Measurements from ENCODE around the gene CASP9. TPM values are rescaled to one million over a fixed set of nuclear protein-coding genes. Genes with fewer than 3 reads are reported as not detected.

CASP9 gene
- total RNA-seq, 5 donors from 2014 or later (not counting 1 experiment from before 2014, with no cell fraction given), result 12.0 to 18.3 (median 14.5) TPM

- H3K36me3 Mint-ChIP-seq, result peaks cover 30% of the 10 kb centered on the region
- no peak for ATAC-seq (replicated peaks in 1 of 4)
Observed at GRCh38 chr1:15558516-15558915, 34.5 kb upstream of the CASP9 start.

GRCh38 chr1:15557594-15557993, 33.6 kb upstream of the CASP9 start:
- H3K36me3 ChIP-seq (ENCODE audit: control insufficient read depth in 2 of 2, extremely low read depth in 1 of 2, insufficient read depth in 1 of 2, low read length in 1 of 2), result peaks cover 5 to 30% of the 10 kb centered on the region in 2 donors
- no peak overlapping the region for H3K27ac Mint-ChIP-seq
- H3K36me3 Mint-ChIP-seq, result peaks cover 26% of the 10 kb centered on the region
- no peaks in the 10 kb centered on the region for H3K27me3 Mint-ChIP-seq
- no peak for DNase-seq
- POLR2A ChIA-PET, result interaction anchor here in 1 of 2 donors (0.6 to 0.7 kb wide), 2 partner anchors 21 to 307 kb away, joined by 3 read pairs; no protein-coding TSS in a partner anchor
- no peaks in the 10 kb centered on the region for H3K4me1 ChIP-seq (ENCODE audit: control insufficient read depth in 1 of 2, extremely low read depth in 1 of 2, insufficient read depth in 2 of 2, low read length in 2 of 2)
- ATAC-seq (replicated peaks in 1 of 4), result no peak
- H3K4me1 Mint-ChIP-seq, result no peaks in the 10 kb centered on the region
- H3K4me3 ChIP-seq (ENCODE audit: control insufficient read depth in 1 of 2, extremely low read depth in 1 of 2, low read length in 1 of 2), result no peak overlapping the region
- CTCF ChIA-PET, result interaction anchor here in 1 of 2 donors (0.7 kb wide), 1 partner anchor 438 kb away, joined by 3 read pairs; no protein-coding TSS in a partner anchor
- no peaks in the 10 kb centered on the region for H3K9me3 ChIP-seq
- no peaks in the 10 kb centered on the region for H3K27me3 ChIP-seq (replicated peaks in 1 of 2; ENCODE audit: control insufficient read depth in 2 of 2, extremely low read depth in 1 of 2, insufficient read depth in 2 of 2, low read length in 1 of 2)
- H3K4me3 Mint-ChIP-seq, result no peak overlapping the region
- H3K9me3 Mint-ChIP-seq, result no peaks in the 10 kb centered on the region
- no CpG with 5 or more reads among the region's 2 CpGs for WGBS (ENCODE audit: insufficient coverage)
- no peak overlapping the region for H3K27ac ChIP-seq (ENCODE audit: low read length)

More at GRCh38 chr1:15558516-15558915, 34.5 kb upstream of the CASP9 start:
- DNase-seq, result no peak
- Histone ChIP-seq H3K27me3 (replicated peaks in 1 of 2; ENCODE audit: control insufficient read depth in 2 of 2, extremely low read depth in 1 of 2, insufficient read depth in 2 of 2, low read length in 1 of 2) (no peaks in the 10 kb centered on the region), H3K36me3 (ENCODE audit: control insufficient read depth in 2 of 2, extremely low read depth in 1 of 2, insufficient read depth in 1 of 2, low read length in 1 of 2) (peaks cover 6 to 39% of the 10 kb centered on the region in 2 donors), H3K4me1 (ENCODE audit: control insufficient read depth in 1 of 2, extremely low read depth in 1 of 2, insufficient read depth in 2 of 2, low read length in 2 of 2) (no peaks in the 10 kb centered on the region), H3K9me3 (no peaks in the 10 kb centered on the region), H3K4me3 (ENCODE audit: control insufficient read depth in 1 of 2, extremely low read depth in 1 of 2, low read length in 1 of 2) (no peak overlapping the region), H3K27ac (ENCODE audit: low read length) (no peak overlapping the region)
- no peak overlapping the region for H3K27ac Mint-ChIP-seq
- ChIA-PET POLR2A (no interaction called here), CTCF (no interaction called here)
- no peaks in the 10 kb centered on the region for H3K4me1 Mint-ChIP-seq
- H3K27me3 Mint-ChIP-seq, result no peaks in the 10 kb centered on the region
- whole genome bisulfite sequencing (ENCODE audit: insufficient coverage), result 100% methylated on average over 1 of the region's 4 CpGs
- no peaks in the 10 kb centered on the region for H3K9me3 Mint-ChIP-seq
- H3K4me3 Mint-ChIP-seq, result no peak overlapping the region

- ATAC-seq (replicated peaks in 1 of 4) (no peak), DNase-seq (no peak)
- no peak overlapping the region for H3K27ac Mint-ChIP-seq
- Histone ChIP-seq H3K4me3 (ENCODE audit: control insufficient read depth in 1 of 2, extremely low read depth in 1 of 2, low read length in 1 of 2) (no peak overlapping the region), H3K27ac (ENCODE audit: low read length) (no peak overlapping the region), H3K27me3 (replicated peaks in 1 of 2; ENCODE audit: control insufficient read depth in 2 of 2, extremely low read depth in 1 of 2, insufficient read depth in 2 of 2, low read length in 1 of 2) (no peaks in the 10 kb centered on the region), H3K4me1 (ENCODE audit: control insufficient read depth in 1 of 2, extremely low read depth in 1 of 2, insufficient read depth in 2 of 2, low read length in 2 of 2) (no peaks in the 10 kb centered on the region), H3K9me3 (no peaks in the 10 kb centered on the region), H3K36me3 (ENCODE audit: control insufficient read depth in 2 of 2, extremely low read depth in 1 of 2, insufficient read depth in 1 of 2, low read length in 1 of 2) (peaks cover 5 to 25% of the 10 kb centered on the region in 2 donors)
- H3K4me1 Mint-ChIP-seq, result no peaks in the 10 kb centered on the region
- H3K27me3 Mint-ChIP-seq, result no peaks in the 10 kb centered on the region
- ChIA-PET POLR2A (interaction anchor here in 1 of 2 donors (0.6 kb wide), 1 partner anchor 21 kb away, joined by 3 read pairs; no protein-coding TSS in a partner anchor), CTCF (interaction anchor here in 1 of 2 donors (0.7 kb wide), 1 partner anchor 438 kb away, joined by 3 read pairs; no protein-coding TSS in a partner anchor)
- H3K9me3 Mint-ChIP-seq, result no peaks in the 10 kb centered on the region
- WGBS (ENCODE audit: insufficient coverage), result no CpG with 5 or more reads among the region's 2 CpGs
- H3K4me3 Mint-ChIP-seq, result no peak overlapping the region
- peaks cover 20% of the 10 kb centered on the region for H3K36me3 Mint-ChIP-seq
Observed at GRCh38 chr1:15557008-15557407, 33.0 kb upstream of the CASP9 start.

- ATAC-seq (replicated peaks in 1 of 4) (no peak), DNase-seq (no peak)
- Mint-ChIP-seq H3K27me3 (no peaks in the 10 kb centered on the region), H3K27ac (peak overlapping the region in 1 of 2 donors; percentile 35), H3K9me3 (no peaks in the 10 kb centered on the region), H3K4me1 (no peaks in the 10 kb centered on the region), H3K36me3 (peaks cover 34% of the 10 kb centered on the region), H3K4me3 (no peak overlapping the region)
- no peaks in the 10 kb centered on the region for H3K27me3 ChIP-seq (replicated peaks in 1 of 2; ENCODE audit: control insufficient read depth in 2 of 2, extremely low read depth in 1 of 2, insufficient read depth in 2 of 2, low read length in 1 of 2)
- ChIA-PET POLR2A (no interaction called here), CTCF (no interaction called here)
- no peak overlapping the region for H3K27ac ChIP-seq (ENCODE audit: low read length)
- no peaks in the 10 kb centered on the region for H3K9me3 ChIP-seq
- no peak overlapping the region for H3K4me3 ChIP-seq (ENCODE audit: control insufficient read depth in 1 of 2, extremely low read depth in 1 of 2, low read length in 1 of 2)
- H3K36me3 ChIP-seq (ENCODE audit: control insufficient read depth in 2 of 2, extremely low read depth in 1 of 2, insufficient read depth in 1 of 2, low read length in 1 of 2), result peaks cover 4 to 22% of the 10 kb centered on the region in 2 donors
- no CpG with 5 or more reads among the region's 6 CpGs for WGBS (ENCODE audit: insufficient coverage)
- H3K4me1 ChIP-seq (ENCODE audit: control insufficient read depth in 1 of 2, extremely low read depth in 1 of 2, insufficient read depth in 2 of 2, low read length in 2 of 2), result no peaks in the 10 kb centered on the region
Observed at GRCh38 chr1:15550573-15550972, 26.6 kb upstream of the CASP9 start.

- WGBS (ENCODE audit: insufficient coverage), result no CpG with 5 or more reads among the region's 2 CpGs
- Histone ChIP-seq H3K27ac (ENCODE audit: low read length) (no peak overlapping the region), H3K4me3 (ENCODE audit: control insufficient read depth in 1 of 2, extremely low read depth in 1 of 2, low read length in 1 of 2) (no peak overlapping the region), H3K36me3 (ENCODE audit: control insufficient read depth in 2 of 2, extremely low read depth in 1 of 2, insufficient read depth in 1 of 2, low read length in 1 of 2) (peaks cover 4 to 51% of the 10 kb centered on the region in 2 donors), H3K4me1 (ENCODE audit: control insufficient read depth in 1 of 2, extremely low read depth in 1 of 2, insufficient read depth in 2 of 2, low read length in 2 of 2) (no peaks in the 10 kb centered on the region), H3K9me3 (no peaks in the 10 kb centered on the region), H3K27me3 (replicated peaks in 1 of 2; ENCODE audit: control insufficient read depth in 2 of 2, extremely low read depth in 1 of 2, insufficient read depth in 2 of 2, low read length in 1 of 2) (no peaks in the 10 kb centered on the region)
- Mint-ChIP-seq H3K36me3 (peaks cover 57% of the 10 kb centered on the region), H3K4me3 (no peak overlapping the region), H3K4me1 (no peaks in the 10 kb centered on the region), H3K27ac (no peak overlapping the region), H3K9me3 (no peaks in the 10 kb centered on the region), H3K27me3 (no peaks in the 10 kb centered on the region)
- ATAC-seq (replicated peaks in 1 of 4), result no peak
- ChIA-PET POLR2A (interaction anchor here in 1 of 2 donors (0.6 kb wide), 1 partner anchor 28 kb away, joined by 3 read pairs; no protein-coding TSS in a partner anchor), CTCF (no interaction called here)
- no peak for DNase-seq
Observed at GRCh38 chr1:15546641-15547040, 22.6 kb upstream of the CASP9 start.

- CTCF ChIA-PET, result no interaction called here
- Mint-ChIP-seq H3K36me3 (peaks cover 56% of the 10 kb centered on the region), H3K4me3 (no peak overlapping the region)
Observed at GRCh38 chr1:15543589-15544568, 19.9 kb upstream of the CASP9 start.

More at GRCh38 chr1:15543589-15544568, 19.9 kb upstream of the CASP9 start:
- no peaks in the 10 kb centered on the region for H3K9me3 ChIP-seq
- H3K4me3 ChIP-seq (ENCODE audit: control insufficient read depth in 1 of 2, extremely low read depth in 1 of 2, low read length in 1 of 2), result no peak overlapping the region
- peaks cover 0 to 67% of the 10 kb centered on the region in 2 donors for H3K36me3 ChIP-seq (ENCODE audit: control insufficient read depth in 2 of 2, extremely low read depth in 1 of 2, insufficient read depth in 1 of 2, low read length in 1 of 2)
- H3K9me3 Mint-ChIP-seq, result no peaks in the 10 kb centered on the region
- peaks cover 0 to 2% (median under 1%) of the 10 kb centered on the region in 3 donors for H3K4me1 Mint-ChIP-seq
- no peak for ATAC-seq (replicated peaks in 1 of 4)
- H3K27ac ChIP-seq (ENCODE audit: low read length), result no peak overlapping the region
- peak overlapping the region in 1 of 2 donors; percentile 11 for H3K27ac Mint-ChIP-seq
- POLR2A ChIA-PET, result interaction anchor here in 1 of 2 donors (0.6 kb wide), 1 partner anchor 777 kb away, joined by 5 read pairs; no protein-coding TSS in a partner anchor
- H3K27me3 ChIP-seq (replicated peaks in 1 of 2; ENCODE audit: control insufficient read depth in 2 of 2, extremely low read depth in 1 of 2, insufficient read depth in 2 of 2, low read length in 1 of 2), result no peaks in the 10 kb centered on the region
- 92% methylated on average over 6 of the region's 12 CpGs for WGBS (ENCODE audit: insufficient coverage)
- no peaks in the 10 kb centered on the region for H3K27me3 Mint-ChIP-seq
- H3K4me1 ChIP-seq (ENCODE audit: control insufficient read depth in 1 of 2, extremely low read depth in 1 of 2, insufficient read depth in 2 of 2, low read length in 2 of 2), result no peaks in the 10 kb centered on the region
- no peak for DNase-seq

All from T-cell (primary cell).